MM.1S (cell line): ENCODE results near the gene ST8SIA5.

Experiments used
- DNase-seq: peaks from one replicate; pipeline ENCODE4 v3.0.0-alpha.2; 2015
- H2AFZ ChIP-seq: fragments of 300-600 bp; sonication (generic); 2 replicates; pipeline ENCODE4 v1.6.0; 2016; ENCODE audit warnings: antibody characterized with exemption, low read length
- H3F3A ChIP-seq: fragments of 300-600 bp; sonication (generic); 2 replicates; pipeline ENCODE4 v1.6.1; 2016; ENCODE audit warnings: mild to moderate bottlenecking, antibody characterized with exemption, low read length, moderate library complexity, mixed read lengths; ENCODE audit not compliant: insufficient read depth
- H3K27ac ChIP-seq: fragments of 300-600 bp; sonication (generic); 2 replicates; pipeline ENCODE4 v1.5.1; 2016; ENCODE audit warnings: mild to moderate bottlenecking, low read length
- H3K27me3 ChIP-seq: fragments of 300-600 bp; sonication (generic); replicated peaks from 2 replicates; pipeline ENCODE4 v1.6.0; 2016; ENCODE audit warnings: low read length; ENCODE audit not compliant: insufficient read depth
- H3K36me3 ChIP-seq: fragments of 300-600 bp; sonication (generic); replicated peaks from 2 replicates; pipeline ENCODE4 v1.6.1; 2016; ENCODE audit warnings: mild to moderate bottlenecking, low read length, mixed read lengths; ENCODE audit not compliant: insufficient read depth
- H3K4me1 ChIP-seq: fragments of 300-600 bp; sonication (generic); 2 replicates; pipeline ENCODE4 v1.6.1; 2016; ENCODE audit warnings: low read length, mixed read lengths
- H3K4me2 ChIP-seq: fragments of 300-600 bp; sonication (generic); 2 replicates; pipeline ENCODE4 v1.6.0; 2016; ENCODE audit warnings: low read depth, low read length
- H3K4me3 ChIP-seq: fragments of 300-600 bp; sonication (generic); 2 replicates; pipeline ENCODE4 v1.5.1; 2016; ENCODE audit warnings: low read length, mixed read lengths
- H3K79me2 ChIP-seq: fragments of 300-600 bp; sonication (generic); 2 replicates; pipeline ENCODE4 v1.6.1; 2016; ENCODE audit warnings: mixed run types, low read length, mixed read lengths
- H3K9ac ChIP-seq: fragments of 300-600 bp; sonication (generic); 2 replicates; pipeline ENCODE4 v1.6.1; 2016; ENCODE audit warnings: low read length, mixed read lengths
- H3K9me2 ChIP-seq: fragments of 300-600 bp; sonication (generic); replicated peaks from 2 replicates; pipeline ENCODE4 v1.6.1; 2016; ENCODE audit warnings: mild to moderate bottlenecking, low read length, mixed read lengths; ENCODE audit not compliant: insufficient read depth
- H3K9me3 ChIP-seq: fragments of 300-600 bp; sonication (generic); replicated peaks from 2 replicates; pipeline ENCODE4 v1.6.1; 2016; ENCODE audit warnings: mild to moderate bottlenecking, low read length, mixed read lengths; ENCODE audit not compliant: insufficient read depth
- H4K20me1 ChIP-seq: fragments of 300-600 bp; sonication (generic); 2 replicates; pipeline ENCODE4 v1.6.1; 2016; ENCODE audit warnings: mild to moderate bottlenecking, low read length, moderate library complexity, mixed read lengths; ENCODE audit not compliant: insufficient read depth
- CTCF ChIP-seq: fragments of 300-600 bp; sonication (generic); IDR thresholded peaks from 2 replicates; pipeline ENCODE4 v1.5.1; 2016; ENCODE audit warnings: antibody characterized with exemption, low read length, mixed read lengths
- EZH2 ChIP-seq: fragments of 300-600 bp; sonication (generic); optimal IDR thresholded peaks from 2 replicates; pipeline ENCODE3; 2017; ENCODE audit warnings: low read depth, mild to moderate bottlenecking, antibody characterized with exemption, low read length, mixed read lengths
- EZH2phosphoT487 ChIP-seq: fragments of 300-600 bp; sonication (generic); IDR thresholded peaks from 2 replicates; pipeline ENCODE4 v1.6.1; 2018; ENCODE audit warnings: antibody characterized with exemption, low read length

Gene ST8SIA5

GRCh38 chr18:46706968-46707367 lies 49.9 kb downstream of the ST8SIA5 start:
- H3K9me3 ChIP-seq: no peaks in the 10 kb centered on the region
- H3K4me1 ChIP-seq: no peaks in the 10 kb centered on the region
- H3K4me2 ChIP-seq: no peak overlapping the region
- no peaks in the 10 kb centered on the region for H4K20me1 ChIP-seq
- H3K9ac ChIP-seq: no peak overlapping the region
- no peaks in the 10 kb centered on the region for H3K9me2 ChIP-seq
- H3K4me3 ChIP-seq: no peak overlapping the region
- no peaks in the 10 kb centered on the region for H3F3A ChIP-seq
- no peaks in the 10 kb centered on the region for H3K79me2 ChIP-seq
- TF ChIP-seq EZH2phosphoT487: no peak
- no peaks in the 10 kb centered on the region for H3K36me3 ChIP-seq
- H2AFZ ChIP-seq: no peak overlapping the region
- H3K27ac ChIP-seq: no peak overlapping the region
- H3K27me3 ChIP-seq: no peaks in the 10 kb centered on the region
- no peak for DNase-seq

- DNase-seq: no peak
- Histone ChIP-seq H3K27ac (no peak overlapping the region), H3K27me3 (no peaks in the 10 kb centered on the region), H3K4me1 (no peaks in the 10 kb centered on the region), H2AFZ (no peak overlapping the region), H3F3A (no peaks in the 10 kb centered on the region), H3K4me3 (no peak overlapping the region), H4K20me1 (no peaks in the 10 kb centered on the region), H3K79me2 (no peaks in the 10 kb centered on the region), H3K9me2 (no peaks in the 10 kb centered on the region), H3K36me3 (no peaks in the 10 kb centered on the region), H3K4me2 (no peak overlapping the region), H3K9ac (no peak overlapping the region), H3K9me3 (no peaks in the 10 kb centered on the region)
- TF ChIP-seq EZH2: no peak
- TF ChIP-seq CTCF: no peak
- TF ChIP-seq EZH2phosphoT487: no peak
These were observed 51.3 kb downstream of the ST8SIA5 start for GRCh38 chr18:46705521-46705920.

GRCh38 chr18:46704816-46705215 lies 52.0 kb downstream of the ST8SIA5 start:
- Histone ChIP-seq H3K9me2 (no peaks in the 10 kb centered on the region), H3K4me1 (no peaks in the 10 kb centered on the region)

More at GRCh38 chr18:46704816-46705215, 52.0 kb downstream of the ST8SIA5 start:
- Histone ChIP-seq H2AFZ (no peak overlapping the region), H4K20me1 (no peaks in the 10 kb centered on the region), H3K79me2 (no peaks in the 10 kb centered on the region), H3K9ac (no peak overlapping the region), H3K36me3 (no peaks in the 10 kb centered on the region), H3K27ac (no peak overlapping the region), H3K9me3 (no peaks in the 10 kb centered on the region), H3K4me2 (no peak overlapping the region), H3K27me3 (no peaks in the 10 kb centered on the region), H3F3A (no peaks in the 10 kb centered on the region), H3K4me3 (no peak overlapping the region)
- no peak for DNase-seq
- TF ChIP-seq EZH2phosphoT487: no peak
- no peak for TF ChIP-seq CTCF
- no peak for TF ChIP-seq EZH2
